NCI-H748 (cell line): Measurements from ENCODE around the gene IP6K3.

Experiments
- DNase-seq: peaks from one replicate; lab custom pipeline; 2025; ENCODE audit not compliant: unreplicated experiment; lab: John Stamatoyannopoulos, UW

The IP6K3 gene

DNA sequence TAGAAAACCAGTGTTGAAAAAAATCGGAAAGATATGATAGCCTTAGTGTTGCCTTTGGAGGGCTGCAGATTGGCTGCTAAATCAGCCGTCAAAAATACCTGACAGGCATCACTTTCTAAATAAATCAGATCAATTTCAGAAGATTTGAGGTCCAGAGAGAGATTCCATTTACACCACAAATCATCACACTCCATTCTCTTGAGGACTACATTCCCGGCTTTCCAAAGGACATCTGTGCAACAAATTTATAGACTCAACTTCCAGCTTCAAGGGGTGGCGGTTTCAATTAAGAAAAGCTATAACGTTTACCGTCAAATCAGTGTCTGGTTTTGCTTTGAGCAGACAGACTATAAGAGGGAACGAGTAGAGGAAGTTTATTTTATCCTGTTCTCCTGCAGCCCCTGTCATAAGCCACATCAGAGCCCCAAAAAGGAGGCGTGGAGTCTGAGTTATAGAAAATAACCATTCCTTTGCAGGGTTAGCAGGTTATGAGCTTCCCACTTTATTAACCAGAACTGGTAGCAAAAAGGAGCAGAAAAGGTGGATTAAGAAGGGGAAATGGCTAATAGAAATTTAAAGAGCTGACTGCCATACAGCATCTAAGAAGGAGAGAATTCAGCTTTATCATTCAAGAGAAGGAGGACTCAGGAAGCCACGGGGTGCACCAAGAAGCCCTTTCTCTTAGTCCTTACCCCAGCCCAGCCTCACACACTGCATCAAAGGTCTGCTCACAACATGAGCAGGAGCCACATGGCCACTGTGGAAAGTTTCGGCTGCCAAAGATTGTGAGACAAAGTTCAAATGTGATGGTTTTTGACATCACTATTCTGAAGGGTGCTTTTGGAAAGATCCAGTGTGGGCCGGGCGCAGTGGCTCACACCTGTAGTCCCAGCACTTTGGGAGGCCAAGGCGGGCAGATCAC, 22.3 kb downstream of the IP6K3 start:
- DNase-seq = no peak

GRCh38 chr6:33723371-33724085, 23.2 kb downstream of the IP6K3 start:
- DNase-seq = no peak

GRCh38 chr6:33722103-33722623, 24.5 kb downstream of the IP6K3 start:
- no peak for DNase-seq

DNA sequence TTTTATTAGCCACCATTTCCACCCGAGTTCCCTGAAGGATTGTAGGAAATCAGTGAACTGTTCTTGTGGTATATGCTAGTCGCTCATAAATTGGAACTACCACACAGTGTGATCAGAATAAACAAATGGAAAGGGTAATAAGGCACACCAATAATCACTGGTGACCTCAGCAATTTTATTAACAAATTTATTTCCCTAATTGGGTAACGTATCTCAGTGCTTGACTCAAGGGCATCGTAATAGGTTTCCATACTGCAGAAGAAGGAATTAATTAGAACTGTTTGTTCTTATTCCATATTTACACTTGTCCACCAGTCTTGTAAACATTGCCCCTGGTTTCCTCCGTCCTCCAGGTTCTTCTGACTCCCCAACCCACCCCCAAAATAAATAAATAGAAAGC, 25.2 kb downstream of the IP6K3 start:
- no peak for DNase-seq

DNA sequence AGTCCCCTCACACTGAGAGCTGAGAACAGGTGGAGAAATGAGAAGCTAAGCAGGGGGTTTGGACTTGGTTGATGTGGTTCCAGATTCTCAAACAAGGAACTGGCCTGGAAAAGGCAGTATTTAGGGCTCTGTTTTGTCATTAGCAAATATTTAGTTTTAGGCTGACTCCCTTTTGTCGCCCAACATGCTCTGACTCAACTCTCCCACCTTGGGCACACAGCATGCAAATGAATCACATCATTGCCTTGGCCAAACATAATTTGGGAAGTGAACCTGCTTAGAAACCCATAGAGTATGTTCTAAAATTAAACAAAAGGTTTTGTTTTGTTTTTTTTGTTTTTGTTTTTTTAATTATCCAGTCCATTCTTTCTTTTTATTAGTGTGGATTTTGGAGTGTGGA, 25.7 kb downstream of the IP6K3 start:
- peak; percentile 53 for DNase-seq

DNA sequence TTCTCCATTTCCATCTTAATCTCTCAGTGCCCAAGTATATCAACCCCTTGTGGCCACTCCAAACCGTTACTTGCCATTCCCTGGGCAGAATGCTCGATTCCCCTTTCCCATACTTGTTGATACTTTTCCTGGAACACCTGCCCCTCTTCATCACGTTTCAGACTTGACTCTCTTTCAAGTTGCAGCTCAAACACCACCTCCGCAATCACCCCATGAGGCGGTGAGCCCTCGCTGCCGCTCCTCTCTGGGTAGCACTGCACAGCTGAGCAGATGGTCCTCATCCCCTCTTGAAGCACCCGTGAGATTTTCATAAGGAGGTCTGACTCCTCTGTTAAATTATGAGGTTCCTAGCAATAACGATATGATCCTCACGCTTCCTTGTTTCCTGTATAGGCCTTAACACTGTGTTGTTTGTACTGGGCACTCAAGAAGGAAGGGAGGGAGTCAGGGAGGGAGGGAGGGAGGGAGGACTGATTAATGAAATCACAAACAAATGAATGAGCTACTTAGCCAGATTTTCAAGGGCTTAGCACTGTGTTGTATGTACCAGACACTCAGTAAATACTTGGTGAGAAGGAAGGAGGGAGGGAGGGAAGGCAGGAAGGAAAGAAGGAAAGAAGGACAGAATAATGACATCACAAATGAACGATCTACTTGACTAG, 27.2 kb downstream of the IP6K3 start:
- no peak for DNase-seq

- no peak for DNase-seq
These were observed 28.0 kb downstream of the IP6K3 start for GRCh38 chr6:33718713-33719112.

- DNase-seq = no peak
These were observed 28.7 kb downstream of the IP6K3 start for GRCh38 chr6:33717934-33718455.

- DNase-seq = peak; percentile 67
These were observed 29.6 kb downstream of the IP6K3 start for GRCh38 chr6:33716890-33717632.

DNA sequence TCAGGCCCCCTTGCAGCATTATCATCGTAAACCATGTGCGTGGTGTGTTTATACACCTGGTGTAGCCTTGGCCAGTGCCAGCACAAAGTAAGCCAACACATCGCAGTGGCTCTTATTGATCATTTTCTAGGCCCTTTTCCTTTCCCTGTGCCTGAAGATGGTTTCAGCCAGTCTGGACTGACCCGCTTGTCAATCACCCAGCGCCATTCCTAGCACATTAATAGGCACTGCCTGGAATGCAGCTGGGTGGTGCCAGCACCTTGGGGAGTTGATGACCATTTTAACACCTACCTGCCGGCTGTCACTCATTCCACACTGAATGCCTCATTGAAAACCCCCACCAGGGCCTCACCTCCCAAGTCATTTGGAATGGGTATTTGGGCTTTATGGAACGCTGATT, 30.3 kb downstream of the IP6K3 start:
- DNase-seq = peak; percentile 82

DNA sequence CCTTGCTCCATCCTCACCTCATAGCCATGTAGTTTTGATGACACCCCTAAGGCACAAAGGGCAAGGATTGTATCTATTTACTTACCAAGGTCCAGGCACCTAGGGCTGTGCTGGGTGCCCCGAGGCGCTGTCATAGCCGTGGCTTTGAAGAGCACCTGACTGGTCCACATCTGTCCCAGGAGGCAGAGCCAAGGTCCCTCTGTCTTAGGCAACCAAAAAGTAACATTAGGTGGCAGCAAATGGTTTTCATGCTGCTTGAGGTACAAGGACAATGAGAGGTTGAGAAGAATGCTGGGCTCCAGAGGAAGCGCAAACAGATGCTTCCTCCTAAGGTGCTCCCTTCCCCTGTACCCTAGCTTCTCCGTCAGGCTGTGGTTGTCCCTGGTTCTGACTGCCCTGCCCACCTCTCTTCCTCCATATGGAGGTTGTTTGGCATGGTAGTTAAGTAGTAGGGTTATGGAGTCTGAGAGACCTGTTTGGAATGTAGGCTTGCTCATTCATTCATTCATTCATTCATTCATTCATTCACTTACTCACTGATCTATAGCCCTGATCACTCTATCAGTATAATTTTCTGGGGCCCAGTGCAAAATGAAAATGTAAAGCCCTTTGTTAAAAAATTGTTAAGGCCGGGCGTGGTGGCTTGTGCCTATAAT, 32.2 kb downstream of the IP6K3 start:
- no peak for DNase-seq

DNA sequence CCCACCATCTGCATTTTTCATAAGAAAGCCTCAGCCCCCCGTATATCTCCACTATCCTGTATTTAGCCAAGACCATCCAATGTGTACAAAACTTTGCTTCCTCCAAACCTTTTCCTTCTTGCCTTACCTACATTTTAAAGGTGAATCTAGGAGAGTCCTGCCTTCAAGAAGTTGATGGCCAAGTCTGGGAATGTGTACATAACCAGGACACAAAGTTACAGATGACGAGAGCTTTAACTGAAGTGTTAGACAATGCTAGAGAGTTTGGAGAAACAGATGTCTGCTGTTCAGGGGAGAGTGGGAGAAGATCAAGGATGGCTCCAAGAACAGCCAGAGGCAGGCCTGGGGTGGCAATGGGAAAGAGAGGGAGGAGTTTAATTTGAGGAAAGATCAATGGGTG, 32.9 kb downstream of the IP6K3 start:
- DNase-seq = no peak

- no peak for DNase-seq
These were observed 33.8 kb downstream of the IP6K3 start for GRCh38 chr6:33712914-33713313.

DNA sequence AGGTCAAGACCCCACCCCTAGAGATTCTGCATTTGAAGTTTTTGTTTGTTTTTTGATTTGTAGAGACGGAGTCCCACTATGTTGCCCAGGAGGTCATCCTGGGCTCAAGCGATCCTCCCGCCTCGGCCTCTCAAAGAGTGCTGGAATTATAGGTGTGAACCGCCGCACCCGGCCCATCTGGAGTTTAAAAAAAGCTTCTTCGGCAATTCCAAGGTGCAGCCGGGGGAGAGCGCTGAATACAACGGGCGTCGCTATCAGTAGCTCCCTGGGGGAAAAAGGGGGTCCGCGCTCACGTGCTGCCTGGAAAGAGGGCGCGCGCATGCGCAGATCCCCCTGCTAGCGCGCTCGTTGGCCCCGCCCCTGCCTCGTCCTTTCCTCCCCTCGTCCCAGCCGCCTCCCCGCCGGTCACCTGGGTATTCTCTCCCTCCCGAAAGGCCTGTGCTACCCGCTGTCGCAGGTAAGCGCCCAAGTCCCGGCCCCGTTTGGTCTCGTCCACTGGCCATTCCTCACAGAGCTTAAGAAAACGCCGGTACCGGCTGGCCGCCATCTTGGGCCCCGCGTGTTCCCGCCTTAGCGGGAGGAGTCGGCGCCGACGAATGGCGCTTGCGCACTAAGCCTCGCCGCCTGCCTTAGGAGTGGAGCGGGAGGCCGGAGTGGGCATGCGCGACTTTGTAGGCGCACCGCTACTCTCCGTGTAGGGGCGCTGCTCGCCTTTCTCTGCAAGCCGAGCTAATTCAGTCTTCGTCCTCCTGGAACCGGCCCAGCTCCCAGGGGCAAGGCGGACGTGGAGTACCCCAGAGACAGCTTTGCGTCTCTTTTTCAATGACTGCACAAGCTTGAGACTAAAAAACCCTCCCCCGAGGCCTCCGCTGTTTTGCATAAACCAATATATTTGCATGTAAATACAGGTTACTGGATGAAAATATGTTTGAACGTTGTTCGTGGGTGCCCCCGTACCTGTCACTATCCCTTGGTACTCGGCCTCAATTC, 35.3 kb downstream of the IP6K3 start, which contains the start of gene UQCC2:
Gene UQCC2, minus strand, starts transcription at position 561 of the 990 bp plus-strand sequence. Its CDS starts 14 bp downstream, at position 547.
- peak; percentile 99 for DNase-seq

DNA sequence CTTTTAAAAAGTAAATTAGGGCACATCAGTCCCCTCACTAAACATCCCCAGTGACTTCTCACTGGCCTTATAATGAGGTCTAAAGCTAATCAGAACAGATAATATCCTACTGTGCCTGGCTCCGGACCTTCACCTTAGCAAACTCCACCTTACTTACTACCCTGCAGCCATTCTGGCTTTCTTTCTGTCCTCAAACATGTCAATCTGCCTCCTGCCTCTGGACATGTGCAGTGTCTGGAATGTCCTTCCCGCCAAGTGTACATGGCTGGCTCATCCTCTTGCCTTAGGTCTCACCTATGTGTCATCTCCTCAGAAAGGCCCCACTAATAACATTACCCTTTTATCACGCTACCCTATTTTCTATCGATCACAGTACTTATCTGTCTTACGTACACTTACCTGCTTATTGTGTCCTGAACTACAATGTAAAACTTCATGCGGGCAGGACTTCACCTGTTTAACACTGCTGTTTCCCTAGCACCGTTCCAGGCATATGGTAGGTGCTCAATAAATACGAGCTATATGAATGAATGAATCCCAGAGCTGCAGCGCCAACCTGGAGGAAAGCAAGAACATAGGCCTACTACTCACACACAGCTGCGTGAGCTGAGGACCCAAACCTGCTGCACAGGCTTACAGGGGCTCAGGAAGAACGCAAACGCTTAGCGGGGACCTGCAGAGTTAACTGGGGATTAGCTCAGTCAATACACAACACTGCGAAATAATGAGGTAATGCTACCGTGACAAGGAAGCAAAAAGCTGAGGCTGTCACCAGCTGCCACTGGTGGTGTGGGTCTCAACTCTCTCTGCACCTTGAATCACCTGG, 36.2 kb downstream of the IP6K3 start:
- DNase-seq = peak; percentile 72

DNA sequence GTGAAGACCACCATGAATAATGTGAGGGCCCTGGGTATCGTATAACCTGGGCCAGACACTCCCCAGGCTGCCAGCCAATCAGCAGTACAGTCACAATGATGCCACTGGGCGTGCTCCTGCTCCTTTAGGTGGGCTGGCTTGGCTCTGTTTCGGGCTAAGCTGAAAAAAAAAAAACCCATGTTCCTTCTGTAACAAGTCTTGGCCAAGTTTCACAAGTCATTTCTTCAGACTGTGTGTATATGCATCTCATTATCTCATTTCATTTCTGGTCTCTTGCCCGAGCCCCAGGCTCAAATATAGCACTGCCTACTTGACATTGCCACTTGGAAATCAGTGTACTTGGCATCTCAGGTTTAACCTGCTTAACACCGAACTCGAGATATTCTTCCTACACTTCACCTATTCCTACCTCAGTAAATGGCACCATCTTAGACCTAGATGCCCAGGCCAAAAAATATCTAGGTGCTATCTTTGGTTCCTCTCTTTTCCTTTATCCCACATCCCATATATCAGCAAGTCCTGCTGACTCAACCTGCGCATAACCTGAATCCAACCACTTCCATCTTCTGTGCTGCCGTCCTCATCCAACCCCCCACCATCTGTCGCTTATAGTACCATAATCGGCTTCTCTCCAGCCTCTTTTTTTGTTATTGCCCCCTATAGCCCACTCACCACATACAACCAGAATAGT, 37.0 kb downstream of the IP6K3 start:
- no peak for DNase-seq

- DNase-seq = no peak
These were observed 38.0 kb downstream of the IP6K3 start for GRCh38 chr6:33708516-33709204.
